UCSD-AML1 (cell line): ENCODE data around the gene RRM2.

Experiments
- DNase-seq: peaks from one replicate; lab custom pipeline; 2025; ENCODE audit not compliant: unreplicated experiment; lab: John Stamatoyannopoulos, UW

RRM2 gene

GRCh38 chr2:10151462-10151861 is 28.9 kb downstream of the RRM2 start:
- DNase-seq: no peak

DNA sequence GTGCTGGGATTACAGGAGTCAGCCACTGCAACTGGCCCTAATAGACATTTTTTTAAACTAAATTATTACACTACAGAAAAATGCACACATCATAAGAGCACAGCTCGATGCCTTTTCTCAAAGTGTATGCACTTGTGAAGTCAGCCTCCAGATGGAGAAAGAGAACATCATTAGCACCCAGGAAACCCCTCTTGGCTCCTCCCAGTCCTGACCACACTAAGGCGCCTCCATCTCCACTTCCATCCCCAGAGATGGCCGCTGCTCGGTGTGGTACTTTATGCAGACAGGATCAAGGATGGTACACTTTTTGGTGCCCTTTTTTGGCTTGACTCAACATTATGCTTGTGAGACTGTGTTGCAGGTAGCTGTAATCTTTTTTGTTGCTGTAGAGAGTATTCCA is 34.8 kb downstream of the RRM2 start:
- DNase-seq: no peak

DNA sequence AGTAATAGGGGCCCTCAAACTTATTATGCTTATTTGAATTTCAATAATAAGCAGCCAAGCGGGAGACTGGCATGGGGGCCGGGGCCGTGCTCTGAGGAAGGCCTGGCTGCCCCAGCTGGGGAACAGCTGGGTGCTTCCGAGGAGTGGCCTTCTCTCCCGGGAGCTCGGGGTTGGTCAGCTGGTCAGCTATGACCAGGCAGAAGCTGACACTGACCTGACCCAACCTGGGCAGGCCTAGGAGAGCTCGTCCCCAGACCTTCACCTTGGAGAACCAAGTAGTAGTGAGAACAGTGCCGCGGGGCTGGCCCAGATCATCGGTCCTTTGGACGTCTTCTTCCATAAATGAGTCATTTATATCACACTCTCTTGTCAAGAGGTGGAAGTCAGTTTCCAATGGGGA is 36.1 kb downstream of the RRM2 start:
- no peak for DNase-seq

DNA sequence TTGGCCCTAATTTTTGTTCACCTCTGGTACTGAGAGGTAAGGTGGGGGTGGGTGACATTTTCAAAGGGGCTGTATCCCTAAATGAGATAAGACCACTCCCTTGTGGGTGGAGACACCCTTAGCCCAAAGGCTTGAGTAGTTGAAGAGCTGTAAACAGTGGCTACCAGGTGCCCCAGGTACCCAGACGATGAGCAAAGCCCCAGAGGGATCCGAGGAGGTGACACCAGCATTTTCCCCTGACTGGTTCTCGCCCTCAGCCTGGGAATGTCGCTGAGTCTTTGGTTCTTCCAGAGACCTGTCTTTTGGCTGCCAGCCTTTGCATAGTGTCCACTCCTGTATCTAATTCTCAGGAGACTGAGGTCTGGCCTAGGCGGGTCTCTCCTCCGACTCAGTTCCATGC is 36.5 kb downstream of the RRM2 start:
- DNase-seq: no peak

- no peak for DNase-seq
These were observed 37.1 kb downstream of the RRM2 start for GRCh38 chr2:10159581-10160131.

- DNase-seq: no peak
These were observed 37.8 kb downstream of the RRM2 start for GRCh38 chr2:10160203-10160955.

- no peak for DNase-seq
These were observed 38.8 kb downstream of the RRM2 start for GRCh38 chr2:10161206-10161931.

- no peak for DNase-seq
These were observed 39.5 kb downstream of the RRM2 start for GRCh38 chr2:10161961-10162441.

GRCh38 chr2:10162586-10163497 is 40.3 kb downstream of the RRM2 start:
- no peak for DNase-seq

GRCh38 chr2:10163498-10164486 is 41.3 kb downstream of the RRM2 start:
- no peak for DNase-seq

DNA sequence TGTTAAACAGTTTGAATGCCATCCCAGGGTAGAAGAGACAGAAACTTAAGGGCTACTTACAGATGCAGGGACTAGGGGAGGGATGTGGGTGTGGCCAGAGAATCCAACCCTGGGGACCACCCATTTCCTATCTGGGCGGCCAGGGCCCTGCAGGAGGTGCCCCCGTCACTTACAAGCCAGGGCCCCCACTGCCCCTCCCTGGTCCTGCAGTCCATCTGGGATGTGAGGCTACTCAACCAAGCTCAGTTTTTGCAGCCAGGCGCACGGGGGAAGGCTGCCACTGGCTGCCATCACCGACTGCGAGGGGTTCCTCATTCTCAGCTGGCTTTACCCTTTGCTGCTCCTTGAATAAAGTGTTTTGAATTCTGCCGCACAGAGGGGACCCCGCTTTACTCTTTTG is 42.1 kb downstream of the RRM2 start:
- no peak for DNase-seq

DNA sequence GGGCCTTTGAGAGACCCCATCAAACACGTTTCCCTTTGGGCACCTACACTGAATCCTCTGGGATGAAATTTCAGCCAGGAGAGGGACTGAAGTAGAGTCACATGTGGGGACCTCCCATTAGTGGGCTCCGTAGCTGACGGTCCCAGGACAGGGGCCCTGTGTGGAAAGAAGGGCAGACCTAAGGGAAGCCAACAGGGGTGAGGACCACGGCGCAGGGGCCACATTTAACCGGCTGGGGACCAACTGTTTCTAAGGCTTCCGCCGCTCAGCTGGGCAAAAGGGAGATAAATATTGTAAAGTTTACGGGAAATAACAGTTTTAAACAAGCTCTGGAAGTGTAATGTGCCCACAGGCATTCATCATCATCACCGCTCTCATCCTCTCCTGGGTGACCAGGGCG is 42.7 kb downstream of the RRM2 start:
- no peak for DNase-seq

GRCh38 chr2:10165861-10166675 is 43.5 kb downstream of the RRM2 start:
- DNase-seq: no peak

DNA sequence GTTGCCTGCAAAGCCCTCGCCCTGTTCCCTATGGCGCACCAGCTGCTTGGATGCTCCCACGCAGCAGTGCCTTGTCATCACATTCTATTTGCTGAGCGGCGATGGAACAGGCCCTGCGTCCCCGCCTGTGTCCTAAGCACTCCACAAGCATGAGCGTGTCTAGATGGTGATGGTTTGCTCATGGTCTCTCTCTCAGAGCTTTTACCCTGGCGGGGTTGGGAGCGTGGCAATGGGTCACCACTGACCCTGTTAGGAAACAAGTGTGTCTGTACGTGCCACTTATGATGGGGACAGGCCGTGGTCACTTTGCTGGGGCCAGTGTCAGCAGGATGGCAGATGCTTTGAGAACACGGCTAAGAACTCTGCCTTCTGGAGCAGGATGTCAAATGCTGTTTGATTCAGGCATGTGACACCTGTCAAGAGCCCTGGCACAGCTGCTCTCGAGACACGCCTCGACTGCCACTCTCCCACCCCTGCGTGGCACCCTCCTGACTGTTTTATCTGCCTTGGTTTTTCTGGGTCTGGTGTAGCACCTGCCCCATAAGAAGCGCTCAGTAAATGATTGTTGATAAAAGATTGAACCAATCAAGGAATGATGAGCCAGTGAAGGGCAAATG is 44.2 kb downstream of the RRM2 start:
- no peak for DNase-seq

DNA sequence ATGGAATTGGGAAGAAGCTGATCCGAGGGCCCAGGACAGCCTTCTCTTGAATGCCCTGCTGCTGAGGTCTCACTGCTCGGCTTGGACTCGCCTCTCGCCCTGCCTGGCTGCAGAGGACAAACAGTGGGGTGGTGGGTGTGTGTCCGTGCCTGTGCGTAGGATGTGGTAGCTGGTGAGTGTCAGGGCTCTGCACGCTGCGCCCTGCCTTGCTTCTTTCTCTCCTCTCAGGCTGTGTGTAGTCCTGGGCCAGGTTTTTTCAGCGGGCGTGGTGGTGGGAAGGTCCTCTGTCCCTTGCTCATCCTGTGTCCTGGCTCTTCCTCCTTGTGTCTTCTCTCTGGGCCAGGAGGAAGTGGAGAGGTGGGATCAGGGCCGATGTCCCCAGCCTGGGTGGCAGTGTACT is 44.8 kb downstream of the RRM2 start:
- DNase-seq: no peak

GRCh38 chr2:10168221-10168620 is 45.7 kb downstream of the RRM2 start:
- DNase-seq: no peak

DNA sequence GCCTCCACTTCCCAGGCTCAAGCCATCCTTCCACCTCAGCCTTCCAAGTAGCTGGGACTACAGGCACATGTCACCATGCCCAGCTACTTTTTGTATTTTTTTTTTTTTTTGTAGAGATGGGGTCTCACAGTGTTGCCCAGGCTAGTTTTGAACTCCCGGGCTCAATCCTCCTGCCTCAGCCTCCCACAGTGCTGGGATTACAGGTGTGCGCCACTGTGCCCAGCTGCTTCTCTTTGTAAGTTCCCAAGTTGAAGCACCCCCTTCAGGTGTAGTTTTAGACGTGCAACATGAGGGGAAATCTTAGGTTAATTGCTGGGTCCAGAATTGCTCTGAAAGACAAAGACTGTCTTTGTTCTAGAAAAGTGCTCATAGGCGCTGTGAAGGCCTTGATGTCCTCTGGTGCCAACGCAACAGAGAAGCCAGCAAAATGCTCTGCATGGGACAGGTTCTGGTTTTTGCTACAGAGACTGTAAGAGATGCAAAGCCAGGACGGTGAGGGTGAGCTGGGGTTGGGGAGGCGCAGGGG is 46.6 kb downstream of the RRM2 start:
- no peak for DNase-seq

- DNase-seq: no peak
These were observed 47.0 kb downstream of the RRM2 start for GRCh38 chr2:10169581-10169980.
